GM23248 (cell line): ENCODE results near the gene NAA20. TPM values are rescaled to one million over a fixed set of nuclear protein-coding genes. Genes with fewer than 3 reads are reported as not detected.

Source experiments
- DNase-seq: peaks from one replicate; pipeline ENCODE4 v3.0.0-alpha.2; 2015
- H2AFZ ChIP-seq: fragments of 200-600 bp; sonication (generic); 2 replicates; pipeline ENCODE4 v1.6.1; 2016; ENCODE audit warnings: antibody characterized with exemption
- H3F3A ChIP-seq: fragments of 200-600 bp; sonication (generic); 2 replicates; pipeline ENCODE4 v1.6.1; 2016; ENCODE audit warnings: mild to moderate bottlenecking, antibody characterized with exemption, mixed run types; ENCODE audit not compliant: insufficient read depth
- H3K27ac ChIP-seq: fragments of 200-600 bp; sonication (generic); 2 replicates; pipeline ENCODE4 v1.5.1; 2016; ENCODE audit warnings: mild to moderate bottlenecking
- H3K27me3 ChIP-seq: fragments of 200-600 bp; sonication (generic); replicated peaks from 2 replicates; pipeline ENCODE4 v1.6.1; 2016; ENCODE audit warnings: mild to moderate bottlenecking; ENCODE audit not compliant: insufficient read depth
- H3K36me3 ChIP-seq: fragments of 200-600 bp; sonication (generic); 2 replicates; pipeline ENCODE4 v1.6.1; 2016; ENCODE audit warnings: low read depth, mild to moderate bottlenecking
- H3K4me1 ChIP-seq: fragments of 200-600 bp; sonication (generic); 2 replicates; pipeline ENCODE4 v1.6.1; 2016; ENCODE audit warnings: mild to moderate bottlenecking; ENCODE audit not compliant: insufficient read depth
- H3K4me2 ChIP-seq: fragments of 200-600 bp; sonication (generic); one replicate; pipeline ENCODE4 v1.6.1; 2016; ENCODE audit warnings: mild to moderate bottlenecking; ENCODE audit not compliant: unreplicated experiment
- H3K4me3 ChIP-seq: fragments of 200-600 bp; sonication (generic); 2 replicates; pipeline ENCODE4 v1.5.1; 2016; ENCODE audit warnings: mild to moderate bottlenecking
- H3K79me2 ChIP-seq: fragments of 200-600 bp; sonication (generic); 2 replicates; pipeline ENCODE4 v1.6.1; 2016; ENCODE audit warnings: mild to moderate bottlenecking; ENCODE audit not compliant: insufficient read depth
- H3K9ac ChIP-seq: fragments of 200-600 bp; sonication (generic); 2 replicates; pipeline ENCODE4 v1.6.1; 2016; ENCODE audit warnings: mild to moderate bottlenecking
- H3K9me2 ChIP-seq: fragments of 200-600 bp; sonication (generic); 2 replicates; pipeline ENCODE4 v1.6.1; 2016; ENCODE audit warnings: mixed run types, mild to moderate bottlenecking, moderate library complexity; ENCODE audit not compliant: insufficient read depth
- H3K9me3 ChIP-seq: fragments of 200-600 bp; sonication (generic); one replicate; pipeline ENCODE4 v1.6.1; 2017; ENCODE audit warnings: low read depth
- H4K20me1 ChIP-seq: fragments of 200-600 bp; sonication (generic); 2 replicates; pipeline ENCODE4 v1.6.0; 2016; ENCODE audit not compliant: insufficient read depth
- EZH2 ChIP-seq: fragments of 200-600 bp; sonication (generic); IDR thresholded peaks from 2 replicates; pipeline ENCODE4 v1.6.1; 2018; ENCODE audit warnings: antibody characterized with exemption, mild to moderate bottlenecking; ENCODE audit not compliant: insufficient read depth, poor library complexity, severe bottlenecking
- EZH2phosphoT487 ChIP-seq: fragments of 200-600 bp; sonication (generic); IDR thresholded peaks from 2 replicates; pipeline ENCODE4 v1.6.1; 2018; ENCODE audit warnings: antibody characterized with exemption, moderate library complexity, mild to moderate bottlenecking, low read depth; ENCODE audit not compliant: insufficient read depth
- WGBS, 2 experiments: methylation state at CpG; one replicate each; pipeline ENCODE4 v1.1.6; 2015 to 2017; ENCODE audit warnings: low lambda C conversion rate in 2 of 2, low coverage in 1 of 2; ENCODE audit errors: missing lambda C conversion rate in 2 of 2; 5-methylcytosine and 5-hydroxymethylcytosine counted together
- in situ Hi-C: fragments of 300-500 bp; cut with MboI; formaldehyde crosslinking; loops from 2 replicates; pipeline ENCODE4 v1.15.0; 2020
- polyA plus RNA-seq: library from polyadenylated mRNA; unstranded; fragments of >200 nt; fragmentation: Nextera tagmentation; extraction: Ambion mirVana; gene quantifications from 2 replicates; pipeline ENCODE4 v1.2.1, GENCODE V29; 2016
- total RNA-seq: library from RNA; depleted of rRNA; stranded (reverse); fragments of >200 nt; shearing (Covaris generic); gene quantifications from 2 replicates; pipeline ENCODE4 v1.2.3, GENCODE V29; 2014; rRNA removed

The NAA20 gene, protein sequence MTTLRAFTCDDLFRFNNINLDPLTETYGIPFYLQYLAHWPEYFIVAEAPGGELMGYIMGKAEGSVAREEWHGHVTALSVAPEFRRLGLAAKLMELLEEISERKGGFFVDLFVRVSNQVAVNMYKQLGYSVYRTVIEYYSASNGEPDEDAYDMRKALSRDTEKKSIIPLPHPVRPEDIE
- total RNA-seq, result 46.2 and 66.4 TPM in 2 replicates
- polyA plus RNA-seq, result 162 and 163 TPM in 2 replicates

DNA sequence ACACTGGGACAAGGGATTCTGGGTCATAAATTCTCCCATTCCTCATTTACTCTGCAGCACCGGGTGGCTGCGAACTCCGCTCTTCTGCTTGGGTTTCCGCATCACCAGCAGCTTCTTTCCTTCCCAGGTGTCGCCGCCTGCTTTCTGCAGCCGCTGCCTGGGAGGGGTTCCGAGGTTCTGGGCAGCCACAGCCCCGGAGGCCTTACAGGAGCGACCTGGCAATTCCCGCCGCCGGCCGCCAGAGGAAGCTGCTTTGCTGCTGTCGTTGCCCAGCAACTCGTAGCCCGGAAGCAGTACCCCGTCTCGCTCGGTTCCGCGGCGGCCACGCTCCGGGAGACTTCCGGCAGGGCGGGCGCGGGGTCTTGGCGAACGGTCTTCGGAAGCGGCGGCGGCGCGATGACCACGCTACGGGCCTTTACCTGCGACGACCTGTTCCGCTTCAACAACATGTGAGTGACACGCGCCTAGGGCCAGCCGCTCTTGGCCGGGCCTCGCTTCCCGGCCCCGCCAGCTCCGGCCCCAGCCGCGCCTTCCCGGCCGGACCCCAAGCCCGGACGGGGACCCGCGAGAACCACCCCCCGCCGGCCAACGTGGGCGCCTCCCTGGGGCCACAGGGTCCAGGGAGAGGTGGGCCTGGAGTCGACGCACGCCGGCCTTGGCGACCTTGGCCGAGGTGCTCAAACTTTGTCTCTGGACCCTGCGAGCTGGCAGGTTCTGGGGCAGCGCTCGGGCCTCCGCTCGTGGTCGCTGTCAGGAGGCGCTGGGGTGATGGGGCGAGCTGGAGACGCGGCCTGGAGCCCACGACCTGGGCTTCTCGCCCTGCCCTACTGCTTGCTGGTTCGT is at the start of gene NAA20:
Gene NAA20 (plus strand): TSS at position 362 of the 843 bp plus-strand sequence. CDS start 35 bp downstream, at position 397.
- Histone ChIP-seq H3K27ac (peak within 1 kb of the TSS; percentile 64), H3K79me2 (peaks cover 51% of the 10 kb centered on the region), H3K9ac (peak within 1 kb of the TSS; percentile 88), H3K9me2 (no peaks in the 10 kb centered on the region), H3K4me1 (peaks cover 20% of the 10 kb centered on the region), H3K4me2 (peak within 1 kb of the TSS; percentile 95), H3F3A (no peaks in the 10 kb centered on the region; the same call in 1 of the 2 replicates), H3K27me3 (no peaks in the 10 kb centered on the region), H3K4me3 (peak within 1 kb of the TSS; percentile 84), H3K36me3 (no peaks in the 10 kb centered on the region), H3K9me3 (no peaks in the 10 kb centered on the region), H2AFZ (peak within 1 kb of the TSS; percentile 96), H4K20me1 (no peaks in the 10 kb centered on the region)
- DNase-seq, result peak; percentile 98
- in situ Hi-C loops, result no loop called here
- WGBS, 2 experiments, result 1% methylated on average over 49 to 64 of the region's 81 CpGs
- TF ChIP-seq EZH2phosphoT487, result no peak
- TF ChIP-seq EZH2, result no peak

DNA sequence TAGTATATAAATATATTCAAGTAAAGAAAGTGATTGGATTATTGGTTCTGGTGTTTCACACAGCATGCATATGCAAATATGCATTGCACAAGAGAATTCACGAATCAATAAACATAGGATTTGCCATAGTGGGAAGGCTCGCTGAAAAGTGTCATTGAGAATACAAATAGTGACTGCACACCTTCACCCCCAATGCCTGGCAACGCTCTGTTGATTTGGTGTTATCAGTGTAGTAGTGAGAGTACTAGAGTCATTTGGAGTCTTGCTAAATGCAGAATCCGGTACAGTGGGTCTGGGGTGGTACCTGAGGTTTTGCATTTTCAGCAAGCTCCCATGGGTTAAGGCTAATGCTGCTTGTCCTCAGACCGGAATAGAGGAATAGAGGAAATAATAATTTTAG is 49.7 kb upstream of the NAA20 start:
- no peak overlapping the region for H3K9ac ChIP-seq
- in situ Hi-C loops, result no loop called here
- TF ChIP-seq EZH2phosphoT487 (no peak), EZH2 (no peak)

DNA sequence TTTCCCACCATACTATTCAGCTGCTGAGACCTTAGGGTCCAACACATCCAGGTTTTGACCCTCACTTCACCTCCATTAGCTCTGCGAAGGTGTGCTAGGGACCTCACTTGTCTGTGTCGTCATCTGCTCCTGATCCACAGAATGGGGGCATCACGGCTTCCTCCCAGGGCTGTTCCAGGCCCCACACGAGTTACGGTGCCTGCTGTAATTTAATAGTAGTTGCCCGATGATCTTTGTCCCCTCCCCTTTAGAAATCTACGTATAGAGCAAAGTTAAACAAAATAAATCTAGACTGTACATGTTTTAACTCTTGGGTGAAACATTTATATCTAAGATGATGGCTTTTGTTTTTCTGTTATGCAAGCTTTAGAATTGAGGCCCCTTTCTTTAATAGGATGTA is 49.1 kb upstream of the NAA20 start:
- Histone ChIP-seq H2AFZ (no peak overlapping the region), H3K4me1 (peaks cover 14% of the 10 kb centered on the region), H3K27me3 (no peaks in the 10 kb centered on the region), H4K20me1 (no peaks in the 10 kb centered on the region), H3K9ac (no peak overlapping the region), H3K9me2 (no peaks in the 10 kb centered on the region), H3K36me3 (no peaks in the 10 kb centered on the region), H3K4me2 (no peak overlapping the region), H3F3A (peaks cover 19% of the 10 kb centered on the region), H3K27ac (no peak overlapping the region), H3K79me2 (no peaks in the 10 kb centered on the region), H3K9me3 (no peaks in the 10 kb centered on the region), H3K4me3 (no peak overlapping the region)
- TF ChIP-seq EZH2 (no peak), EZH2phosphoT487 (no peak)
- in situ Hi-C loops, result no loop called here
- no peak for DNase-seq
- whole genome bisulfite sequencing, 2 experiments, result 89 to 95% methylated on average over 7 of the region's 7 CpGs

More for the DNA sequence above, 49.7 kb upstream of the NAA20 start:
- Histone ChIP-seq H3K4me3 (no peak overlapping the region), H2AFZ (no peak overlapping the region), H3F3A (peaks cover 19% of the 10 kb centered on the region), H3K4me1 (peaks cover 13% of the 10 kb centered on the region), H3K4me2 (no peak overlapping the region), H3K36me3 (no peaks in the 10 kb centered on the region), H3K27me3 (no peaks in the 10 kb centered on the region), H3K9me3 (no peaks in the 10 kb centered on the region), H3K9me2 (no peaks in the 10 kb centered on the region), H3K79me2 (no peaks in the 10 kb centered on the region), H3K27ac (no peak overlapping the region), H4K20me1 (no peaks in the 10 kb centered on the region)
- no peak for DNase-seq
- 89 to 91% methylated on average over 5 of the region's 5 CpGs for WGBS, 2 experiments

DNA sequence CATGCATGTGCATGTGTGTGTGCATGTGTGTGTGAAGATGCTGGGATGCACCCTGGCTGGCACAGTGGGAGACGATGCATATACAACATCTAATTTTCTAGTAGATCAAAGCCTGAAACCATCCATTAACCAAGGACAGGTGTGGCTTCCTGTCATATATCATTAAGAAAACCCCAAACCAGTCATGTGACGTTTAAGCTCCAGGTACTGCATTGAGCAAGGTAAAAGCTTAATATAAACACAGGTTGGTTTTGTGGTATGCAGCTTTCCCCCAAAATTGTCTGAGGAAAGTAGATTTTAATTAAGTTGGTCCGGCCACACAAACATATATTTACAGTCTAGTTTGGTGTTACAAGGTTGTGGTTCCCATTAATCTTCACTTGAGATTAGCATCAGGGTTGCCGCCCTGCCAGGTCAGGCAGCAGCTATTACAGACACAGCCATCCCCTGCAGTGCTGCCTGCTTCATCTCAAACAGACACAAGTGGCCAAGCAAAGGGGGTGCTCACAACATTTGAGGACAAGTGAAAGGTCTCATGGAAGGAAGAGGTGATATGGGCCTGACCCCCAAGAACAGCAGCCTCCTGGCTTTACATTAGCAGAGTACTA is 48.6 kb upstream of the NAA20 start:
- in situ Hi-C loops, result no loop called here
- 80 to 85% methylated on average over 4 of the region's 4 CpGs for WGBS, 2 experiments

More for the DNA sequence above, 48.6 kb upstream of the NAA20 start:
- no peak overlapping the region for H3K9ac ChIP-seq
- TF ChIP-seq EZH2 (no peak), EZH2phosphoT487 (no peak)
- no peaks in the 10 kb centered on the region for H3K9me2 ChIP-seq
- no peaks in the 10 kb centered on the region for H3K9me3 ChIP-seq
- no peak overlapping the region for H3K27ac ChIP-seq
- no peaks in the 10 kb centered on the region for H3K27me3 ChIP-seq
- peaks cover 20% of the 10 kb centered on the region for H3F3A ChIP-seq
- no peaks in the 10 kb centered on the region for H4K20me1 ChIP-seq
- no peaks in the 10 kb centered on the region for H3K36me3 ChIP-seq
- no peaks in the 10 kb centered on the region for H3K79me2 ChIP-seq
- H3K4me3 ChIP-seq, result no peak overlapping the region
- no peak for DNase-seq
- peaks cover 19% of the 10 kb centered on the region for H3K4me1 ChIP-seq
- H3K4me2 ChIP-seq, result no peak overlapping the region
- H2AFZ ChIP-seq, result no peak overlapping the region
